B cell (primary cell): Measurements from ENCODE around the gene BTG1. TPM values are rescaled to one million over a fixed set of nuclear protein-coding genes. Genes with fewer than 3 reads are reported as not detected.
A peak's percentile ranks its signal among the peaks of the same experiment; 100 is the strongest.

Source experiments
- ATAC-seq: fragments of 200-7000 bp; cut with Tn5 transposase; one replicate; pipeline ENCODE4 v1.10.0; 2021; ENCODE audit warnings: low read depth, mild to moderate bottlenecking, moderate number of reproducible peaks, moderate library complexity
- CTCF ChIA-PET: fragments of 350-600 bp; sonication (Branson Sonifier 250); formaldehyde crosslinking; loops from one replicate; lab custom pipeline; 2021; ENCODE audit warnings: antibody characterized with exemption, inconsistent platforms; lab: Charles Lee
- POLR2A ChIA-PET: fragments of 350-600 bp; sonication (Branson Sonifier 250); formaldehyde crosslinking; loops from one replicate; lab custom pipeline; 2021; ENCODE audit warnings: antibody characterized with exemption; lab: Charles Lee
- DNase-seq: peaks from one replicate; pipeline ENCODE4 v3.0.0; 2013
- H2AFZ ChIP-seq: 2 replicates; pipeline ENCODE4 v1.6.1; 2012; ENCODE audit warnings: mild to moderate bottlenecking, low read depth, low read length; ENCODE audit not compliant: insufficient read depth, poor library complexity, severe bottlenecking
- H3K27ac ChIP-seq, 2 donors: 1 replicate in 1 of 2; 2 replicates in 1 of 2; pipeline ENCODE4 v1.5.1; 2012 to 2013; ENCODE audit warnings: low read length in 2 of 2, mild to moderate bottlenecking in 2 of 2, moderate library complexity in 1 of 2
- H3K27me3 ChIP-seq, 4 experiments: fragments of 200-600 bp in 1 of 4; sonication (generic) in 1 of 4; replicated peaks in 1 of 4; 1 replicate in 2 of 4; 2 replicates in 2 of 4; pipeline versions ENCODE4 v1.6.1 to v1.7.0; 2013 to 2016; ENCODE audit warnings: low read length in 3 of 4, mild to moderate bottlenecking in 2 of 4, mixed read lengths in 1 of 4, moderate library complexity in 1 of 4; ENCODE audit not compliant: insufficient read depth in 4 of 4, control insufficient read depth in 3 of 4; ENCODE audit errors: control extremely low read depth in 1 of 4
- H3K36me3 ChIP-seq, 2 experiments: replicated peaks in 1 of 2; 1 replicate in 1 of 2; 2 replicates in 1 of 2; pipeline versions ENCODE4 v1.6.1 to v1.7.1; 2013; ENCODE audit warnings: low read length in 1 of 2; ENCODE audit not compliant: insufficient read depth in 2 of 2, control insufficient read depth in 1 of 2; ENCODE audit errors: control extremely low read depth in 1 of 2, extremely low read depth in 1 of 2
- H3K4me1 ChIP-seq, 2 donors: fragments of 200-600 bp in 1 of 2; sonication (generic) in 1 of 2; 1 replicate in 1 of 2; 2 replicates in 1 of 2; pipeline versions ENCODE4 v1.5.1 to v1.6.1; 2013 to 2017; ENCODE audit warnings: low read length in 2 of 2; ENCODE audit not compliant: control insufficient read depth in 2 of 2, insufficient read depth in 2 of 2
- H3K4me2 ChIP-seq: replicated peaks from 2 replicates; pipeline ENCODE3; 2012; ENCODE audit warnings: mild to moderate bottlenecking, low read depth, low read length; ENCODE audit not compliant: poor library complexity, severe bottlenecking
- H3K4me3 ChIP-seq, 5 experiments: fragments of 200-600 bp in 1 of 5; sonication (generic) in 1 of 5; 1 replicate in 3 of 5; 2 replicates in 2 of 5; pipeline versions ENCODE4 v1.5.1 to v1.7.0; 2011 to 2016; ENCODE audit warnings: low read length in 4 of 5, mild to moderate bottlenecking in 4 of 5, low read depth in 2 of 5, control low read depth in 1 of 5, moderate library complexity in 1 of 5; ENCODE audit not compliant: insufficient read depth in 1 of 5; ENCODE audit errors: control extremely low read depth in 1 of 5, extremely low read depth in 1 of 5
- H3K79me2 ChIP-seq: fragments of 200-600 bp; sonication (generic); one replicate; pipeline ENCODE4 v1.6.0; 2016; ENCODE audit warnings: low read length; ENCODE audit not compliant: control insufficient read depth, insufficient read depth
- H3K9ac ChIP-seq: fragments of 200-600 bp; sonication (generic); 2 replicates; pipeline ENCODE4 v1.6.1; 2017; ENCODE audit warnings: mild to moderate bottlenecking, low read length, moderate library complexity
- H3K9me3 ChIP-seq, 3 donors: one replicate each; pipeline versions ENCODE4 v1.6.1 to v1.7.1; 2013; ENCODE audit warnings: low read length in 2 of 3; ENCODE audit not compliant: control insufficient read depth in 2 of 3, insufficient read depth in 1 of 3; ENCODE audit errors: control extremely low read depth in 1 of 3
- H4K20me1 ChIP-seq: 2 replicates; pipeline ENCODE4 v1.6.0; 2012; ENCODE audit warnings: mild to moderate bottlenecking, low read length; ENCODE audit not compliant: insufficient read depth, control insufficient read depth, poor library complexity, severe bottlenecking
- H3K27ac Mint-ChIP-seq: one replicate; pipeline ENCODE4 v1.8.0; 2021; ENCODE audit warnings: mixed read lengths
- H3K27me3 Mint-ChIP-seq: one replicate; pipeline ENCODE4 v1.8.0; 2021; ENCODE audit warnings: mixed read lengths
- H3K4me1 Mint-ChIP-seq: one replicate; pipeline ENCODE4 v1.8.0; 2021; ENCODE audit warnings: mixed read lengths
- H3K4me3 Mint-ChIP-seq: one replicate; pipeline ENCODE4 v1.8.0; 2021; ENCODE audit warnings: mixed read lengths
- H3K9me3 Mint-ChIP-seq: one replicate; pipeline ENCODE4 v1.8.0; 2022; ENCODE audit warnings: mixed read lengths; ENCODE audit not compliant: insufficient read depth
- EZH2 ChIP-seq: IDR thresholded peaks from 2 replicates; pipeline ENCODE4 v1.6.1; 2012; ENCODE audit warnings: borderline replicate concordance, low read depth, mild to moderate bottlenecking, moderate library complexity, low read length; ENCODE audit not compliant: insufficient read depth, poor library complexity, severe bottlenecking
- WGBS: methylation state at CpG from one replicate; pipeline ENCODE4 v1.1.5; 2013; ENCODE audit warnings: missing lambda C conversion rate; ENCODE audit not compliant: insufficient coverage; 5-methylcytosine and 5-hydroxymethylcytosine counted together
- intact Hi-C: fragments of 100-400 bp; cut with micrococcal nuclease; formaldehyde crosslinking; loops from one replicate; pipeline ENCODE4 v1.10.0; 2022
- polyA plus RNA-seq: library from polyadenylated mRNA; depleted of rRNA; stranded (reverse); fragments of >200 nt; gene quantifications from 2 replicates; pipeline ENCODE4 v1.2.3, GENCODE V29; 2012
- total RNA-seq, 2 donors: library from RNA; stranded (reverse); fragments of 120-200 nt in 1 of 2; gene quantifications; 1 replicate in 1 of 2; 2 replicates in 1 of 2; pipeline versions ENCODE4 v1.2.3 to v1.2.4, GENCODE V29; 2013 to 2022
- TF ChIP-seq, protein P1 (sequence below): fragments of 200-600 bp; IDR thresholded peaks from one replicate; pipeline ENCODE4 v1.8.0; 2022; ENCODE audit warnings: antibody characterized with exemption, mild to moderate bottlenecking

The BTG1 gene
- total and polyA plus RNA-seq, 2 donors (not counting 1 experiment from before 2014, with no cell fraction given), result 322 to 733 TPM

DNA sequence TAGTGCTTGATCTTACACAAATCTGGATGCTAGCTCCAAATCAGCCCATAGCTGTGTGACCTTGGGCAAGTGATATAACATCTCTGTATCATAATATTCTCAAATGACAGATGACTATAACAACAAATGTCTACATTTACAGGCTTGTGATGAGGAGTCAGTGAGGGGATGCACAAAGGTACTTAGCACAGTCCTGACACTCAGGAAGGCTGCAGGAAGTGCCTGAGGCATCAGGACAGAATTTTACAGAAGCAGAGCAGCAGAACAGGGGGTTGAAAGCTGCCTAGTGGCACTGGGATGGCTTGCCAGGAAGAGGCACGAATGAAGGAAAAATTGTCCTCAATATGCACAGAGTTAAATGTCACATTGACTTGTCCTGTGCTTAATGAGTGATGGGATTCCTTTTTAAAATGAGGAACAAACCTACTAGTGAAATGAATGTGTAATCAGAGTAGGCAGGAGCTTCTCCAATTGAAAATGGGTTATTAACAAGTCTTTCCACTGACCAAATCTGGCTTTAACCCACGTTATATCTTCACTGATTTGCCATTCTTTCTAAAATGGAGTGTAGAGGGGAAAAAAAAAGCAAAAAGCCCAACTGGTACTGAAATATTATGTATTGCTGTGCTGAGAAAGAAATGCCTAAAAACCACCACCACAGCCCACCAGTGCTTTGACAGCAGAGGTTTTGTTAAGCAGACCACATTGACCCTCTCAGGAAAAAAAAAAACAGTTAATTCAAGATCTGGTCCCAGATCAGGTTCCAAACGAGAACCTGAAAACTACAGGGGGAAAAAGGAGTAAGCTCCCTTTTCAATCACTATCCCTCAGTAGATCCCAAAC is 11.6 kb downstream of the BTG1 start:
- H3K27ac Mint-ChIP-seq, result peak overlapping the region; percentile 51
- H3K4me3 ChIP-seq, result peak overlapping the region in 2 of 5 experiments; percentile 22 to 26
- TF ChIP-seq, protein P1, sequence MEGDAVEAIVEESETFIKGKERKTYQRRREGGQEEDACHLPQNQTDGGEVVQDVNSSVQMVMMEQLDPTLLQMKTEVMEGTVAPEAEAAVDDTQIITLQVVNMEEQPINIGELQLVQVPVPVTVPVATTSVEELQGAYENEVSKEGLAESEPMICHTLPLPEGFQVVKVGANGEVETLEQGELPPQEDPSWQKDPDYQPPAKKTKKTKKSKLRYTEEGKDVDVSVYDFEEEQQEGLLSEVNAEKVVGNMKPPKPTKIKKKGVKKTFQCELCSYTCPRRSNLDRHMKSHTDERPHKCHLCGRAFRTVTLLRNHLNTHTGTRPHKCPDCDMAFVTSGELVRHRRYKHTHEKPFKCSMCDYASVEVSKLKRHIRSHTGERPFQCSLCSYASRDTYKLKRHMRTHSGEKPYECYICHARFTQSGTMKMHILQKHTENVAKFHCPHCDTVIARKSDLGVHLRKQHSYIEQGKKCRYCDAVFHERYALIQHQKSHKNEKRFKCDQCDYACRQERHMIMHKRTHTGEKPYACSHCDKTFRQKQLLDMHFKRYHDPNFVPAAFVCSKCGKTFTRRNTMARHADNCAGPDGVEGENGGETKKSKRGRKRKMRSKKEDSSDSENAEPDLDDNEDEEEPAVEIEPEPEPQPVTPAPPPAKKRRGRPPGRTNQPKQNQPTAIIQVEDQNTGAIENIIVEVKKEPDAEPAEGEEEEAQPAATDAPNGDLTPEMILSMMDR, result no peak
- no peak for TF ChIP-seq EZH2
- peak; percentile 44 for ATAC-seq
- no peaks in the 10 kb centered on the region for H3K27me3 Mint-ChIP-seq
- H3K27me3 ChIP-seq, result no peaks in the 10 kb centered on the region
- ChIA-PET CTCF (interaction anchor here (0.6 to 2.9 kb wide), 15 partner anchors 10 to 752 kb away, joined by 3 to 15 read pairs (median 3); partner anchors contain the start of gene BTG1), POLR2A (interaction anchor here (0.5 to 4.3 kb wide), 3 partner anchors 10 to 170 kb away, joined by 3 to 26 read pairs (median 4); partner anchors contain the start of gene BTG1)
- H3K4me1 ChIP-seq, result peaks cover 72 to 79% of the 10 kb centered on the region in 2 donors
- intact Hi-C loops, result loop anchor here (1.0 to 2.0 kb wide), 2 partner anchors 7 to 99 kb away; no protein-coding TSS in a partner anchor
- DNase-seq, result peak; percentile 50
- H3K9ac ChIP-seq, result peak overlapping the region; percentile 36
- peaks cover 69% of the 10 kb centered on the region for H4K20me1 ChIP-seq
- H3K79me2 ChIP-seq, result peaks cover 100% of the 10 kb centered on the region
- peak overlapping the region; percentile 76 for H3K4me2 ChIP-seq
- 60% methylated on average over 1 of the region's 3 CpGs for WGBS
- peak overlapping the region; percentile 78 for H3K4me3 Mint-ChIP-seq
- H2AFZ ChIP-seq, result no peak overlapping the region
- peaks cover 88% of the 10 kb centered on the region for H3K4me1 Mint-ChIP-seq
- H3K27ac ChIP-seq, result peak overlapping the region; percentile 20 to 75
- peaks cover 0 to 4% (median 0%) of the 10 kb centered on the region in 3 donors for H3K9me3 ChIP-seq
- H3K9me3 Mint-ChIP-seq, result no peaks in the 10 kb centered on the region
- peaks cover 3 to 16% of the 10 kb centered on the region in 2 experiments for H3K36me3 ChIP-seq
